ENCODE results near the gene NUP88. TPM values are rescaled to one million over a fixed set of nuclear protein-coding genes. Genes with fewer than 3 reads are reported as not detected.

The NUP88 gene
- polyA plus RNA-seq (2013), result 66.9 TPM

- H3K4me1 ChIP-seq (ENCODE audit: control extremely low read depth in 1 of 4, control insufficient read depth in 4 of 4, insufficient read depth in 4 of 4, low read length in 3 of 4), result peaks cover 12 to 34% (median 20%) of the 10 kb centered on the region in 4 experiments
- H3K9me3 ChIP-seq (ENCODE audit: control extremely low read depth in 1 of 5, control insufficient read depth in 4 of 5, insufficient read depth in 2 of 5, low read depth in 1 of 5, low read length in 4 of 5), result no peaks in the 10 kb centered on the region
- peak within 1 kb of the TSS; percentile 89 to 96 for H3K27ac ChIP-seq (ENCODE audit: insufficient read depth in 1 of 2, low read depth in 1 of 2, low read length in 2 of 2, poor library complexity in 1 of 2, severe bottlenecking in 2 of 2)
- peak within 1 kb of the TSS; percentile 66 to 100 (median 98) for H3K4me3 ChIP-seq (ENCODE audit: control insufficient read depth in 1 of 7, extremely low read depth in 1 of 7, insufficient read depth in 4 of 7, low read depth in 2 of 7, low read length in 6 of 7)
- WGBS (ENCODE audit: insufficient coverage), result 0% methylated on average over 42 of the region's 49 CpGs
- no peaks in the 10 kb centered on the region for H3K27me3 ChIP-seq (replicated peaks in 2 of 5; ENCODE audit: control insufficient read depth in 4 of 5, insufficient read depth in 5 of 5, low read length in 4 of 5)
- peak; percentile 97 to 99 (median 99) for DNase-seq
- ChIA-PET POLR2A (interaction anchor here (1.8 kb wide), 1 partner anchor 20 kb away, joined by 13 read pairs; the partner anchor contains the start of gene C1QBP), CTCF (interaction anchor here (1.1 to 3.6 kb wide), 3 partner anchors 10 to 20 kb away, joined by 3 to 17 read pairs (median 5); partner anchors contain the start of gene C1QBP)
- H3K36me3 ChIP-seq (ENCODE audit: control insufficient read depth in 4 of 4, insufficient read depth in 4 of 4, low read length in 3 of 4), result peaks cover 11 to 57% (median 27%) of the 10 kb centered on the region in 4 experiments
Measured at GRCh38 chr17:5419356-5419958, at the start of gene NUP88. Gene NUP88 (minus strand): TSS chr17:5419662. CDS start chr17:5419650, 12 bp downstream.

GRCh38 chr17:5468075-5468473 lies 48.6 kb upstream of the NUP88 start:
- H3K4me1 ChIP-seq (ENCODE audit: control extremely low read depth in 1 of 4, control insufficient read depth in 4 of 4, insufficient read depth in 4 of 4, low read length in 3 of 4), result peaks cover 4 to 21% (median 16%) of the 10 kb centered on the region in 4 experiments
- CTCF ChIA-PET, result no interaction called here
- peak overlapping the region in 1 of 2 experiments; percentile 69 for H3K27ac ChIP-seq (ENCODE audit: insufficient read depth in 1 of 2, low read depth in 1 of 2, low read length in 2 of 2, poor library complexity in 1 of 2, severe bottlenecking in 2 of 2)
- peaks cover 0 to 13% (median 2%) of the 10 kb centered on the region in 4 experiments for H3K36me3 ChIP-seq (ENCODE audit: control insufficient read depth in 4 of 4, insufficient read depth in 4 of 4, low read length in 3 of 4)
- H3K9me3 ChIP-seq (ENCODE audit: control extremely low read depth in 1 of 5, control insufficient read depth in 4 of 5, insufficient read depth in 2 of 5, low read depth in 1 of 5, low read length in 4 of 5), result no peaks in the 10 kb centered on the region
- no peak for DNase-seq
- H3K27me3 ChIP-seq (replicated peaks in 2 of 5; ENCODE audit: control insufficient read depth in 4 of 5, insufficient read depth in 5 of 5, low read length in 4 of 5), result no peaks in the 10 kb centered on the region
- POLR2A ChIA-PET, result interaction anchor here (1.5 kb wide), 1 partner anchor 17 kb away, joined by 9 read pairs; the partner anchor contains the start of genes DERL2 and MIS12
- H3K4me3 ChIP-seq (ENCODE audit: control insufficient read depth in 1 of 7, extremely low read depth in 1 of 7, insufficient read depth in 4 of 7, low read depth in 2 of 7, low read length in 6 of 7), result peak overlapping the region; percentile 82 to 96 (median 86)
- under 1% methylated on average over 17 of the region's 17 CpGs for WGBS (ENCODE audit: insufficient coverage)

GRCh38 chr17:5467416-5467815 lies 48.0 kb upstream of the NUP88 start:
- POLR2A ChIA-PET, result no interaction called here

GRCh38 chr17:5466295-5466694 lies 46.8 kb upstream of the NUP88 start:
- POLR2A ChIA-PET, result interaction anchor here (0.6 kb wide), 1 partner anchor 185 kb away, joined by 4 read pairs; no protein-coding TSS in a partner anchor
- Histone ChIP-seq H3K36me3 (ENCODE audit: control insufficient read depth in 4 of 4, insufficient read depth in 4 of 4, low read length in 3 of 4) (peaks cover 3 to 11% (median 6%) of the 10 kb centered on the region in 4 experiments), H3K27ac (ENCODE audit: insufficient read depth in 1 of 2, low read depth in 1 of 2, low read length in 2 of 2, poor library complexity in 1 of 2, severe bottlenecking in 2 of 2) (no peak overlapping the region), H3K27me3 (replicated peaks in 2 of 5; ENCODE audit: control insufficient read depth in 4 of 5, insufficient read depth in 5 of 5, low read length in 4 of 5) (no peaks in the 10 kb centered on the region), H3K9me3 (ENCODE audit: control extremely low read depth in 1 of 5, control insufficient read depth in 4 of 5, insufficient read depth in 2 of 5, low read depth in 1 of 5, low read length in 4 of 5) (no peaks in the 10 kb centered on the region), H3K4me3 (ENCODE audit: control insufficient read depth in 1 of 7, extremely low read depth in 1 of 7, insufficient read depth in 4 of 7, low read depth in 2 of 7, low read length in 6 of 7) (no peak overlapping the region), H3K4me1 (ENCODE audit: control extremely low read depth in 1 of 4, control insufficient read depth in 4 of 4, insufficient read depth in 4 of 4, low read length in 3 of 4) (peaks cover 4 to 21% (median 16%) of the 10 kb centered on the region in 4 experiments)
- no peak for DNase-seq
- 100% methylated on average over 1 of the region's 4 CpGs for WGBS (ENCODE audit: insufficient coverage)
- CTCF ChIA-PET, result no interaction called here

More at GRCh38 chr17:5467416-5467815, 48.0 kb upstream of the NUP88 start:
- H3K4me3 ChIP-seq (ENCODE audit: control insufficient read depth in 1 of 7, extremely low read depth in 1 of 7, insufficient read depth in 4 of 7, low read depth in 2 of 7, low read length in 6 of 7), result peak overlapping the region in 6 of 7 experiments; percentile 82 to 96 (median 89)
- H3K9me3 ChIP-seq (ENCODE audit: control extremely low read depth in 1 of 5, control insufficient read depth in 4 of 5, insufficient read depth in 2 of 5, low read depth in 1 of 5, low read length in 4 of 5), result no peaks in the 10 kb centered on the region
- DNase-seq, result no peak
- peak overlapping the region in 1 of 2 experiments; percentile 69 for H3K27ac ChIP-seq (ENCODE audit: insufficient read depth in 1 of 2, low read depth in 1 of 2, low read length in 2 of 2, poor library complexity in 1 of 2, severe bottlenecking in 2 of 2)
- CTCF ChIA-PET, result no interaction called here
- peaks cover 4 to 21% (median 16%) of the 10 kb centered on the region in 4 experiments for H3K4me1 ChIP-seq (ENCODE audit: control extremely low read depth in 1 of 4, control insufficient read depth in 4 of 4, insufficient read depth in 4 of 4, low read length in 3 of 4)
- peaks cover 1 to 11% (median 2%) of the 10 kb centered on the region in 4 experiments for H3K36me3 ChIP-seq (ENCODE audit: control insufficient read depth in 4 of 4, insufficient read depth in 4 of 4, low read length in 3 of 4)
- 22% methylated on average over 6 of the region's 8 CpGs for WGBS (ENCODE audit: insufficient coverage)
- H3K27me3 ChIP-seq (replicated peaks in 2 of 5; ENCODE audit: control insufficient read depth in 4 of 5, insufficient read depth in 5 of 5, low read length in 4 of 5), result no peaks in the 10 kb centered on the region

- peaks cover 4 to 21% (median 16%) of the 10 kb centered on the region in 4 experiments for H3K4me1 ChIP-seq (ENCODE audit: control extremely low read depth in 1 of 4, control insufficient read depth in 4 of 4, insufficient read depth in 4 of 4, low read length in 3 of 4)
- POLR2A ChIA-PET, result no interaction called here
- CTCF ChIA-PET, result no interaction called here
- DNase-seq, result no peak
- H3K36me3 ChIP-seq (ENCODE audit: control insufficient read depth in 4 of 4, insufficient read depth in 4 of 4, low read length in 3 of 4), result peaks cover 7 to 17% (median 16%) of the 10 kb centered on the region in 4 experiments
- no peak overlapping the region for H3K4me3 ChIP-seq (ENCODE audit: control insufficient read depth in 1 of 7, extremely low read depth in 1 of 7, insufficient read depth in 4 of 7, low read depth in 2 of 7, low read length in 6 of 7)
- H3K27ac ChIP-seq (ENCODE audit: insufficient read depth in 1 of 2, low read depth in 1 of 2, low read length in 2 of 2, poor library complexity in 1 of 2, severe bottlenecking in 2 of 2), result no peak overlapping the region
- H3K9me3 ChIP-seq (ENCODE audit: control extremely low read depth in 1 of 5, control insufficient read depth in 4 of 5, insufficient read depth in 2 of 5, low read depth in 1 of 5, low read length in 4 of 5), result no peaks in the 10 kb centered on the region
- WGBS (ENCODE audit: insufficient coverage), result 95% methylated on average over 9 of the region's 10 CpGs
- H3K27me3 ChIP-seq (replicated peaks in 2 of 5; ENCODE audit: control insufficient read depth in 4 of 5, insufficient read depth in 5 of 5, low read length in 4 of 5), result no peaks in the 10 kb centered on the region
Measured at GRCh38 chr17:5464717-5465507, 45.5 kb upstream of the NUP88 start.

- Histone ChIP-seq H3K4me1 (ENCODE audit: control extremely low read depth in 1 of 4, control insufficient read depth in 4 of 4, insufficient read depth in 4 of 4, low read length in 3 of 4) (no peaks in the 10 kb centered on the region), H3K27ac (ENCODE audit: insufficient read depth in 1 of 2, low read depth in 1 of 2, low read length in 2 of 2, poor library complexity in 1 of 2, severe bottlenecking in 2 of 2) (no peak overlapping the region), H3K27me3 (replicated peaks in 2 of 5; ENCODE audit: control insufficient read depth in 4 of 5, insufficient read depth in 5 of 5, low read length in 4 of 5) (no peaks in the 10 kb centered on the region), H3K4me3 (ENCODE audit: control insufficient read depth in 1 of 7, extremely low read depth in 1 of 7, insufficient read depth in 4 of 7, low read depth in 2 of 7, low read length in 6 of 7) (no peak overlapping the region), H3K9me3 (ENCODE audit: control extremely low read depth in 1 of 5, control insufficient read depth in 4 of 5, insufficient read depth in 2 of 5, low read depth in 1 of 5, low read length in 4 of 5) (no peaks in the 10 kb centered on the region), H3K36me3 (ENCODE audit: control insufficient read depth in 4 of 4, insufficient read depth in 4 of 4, low read length in 3 of 4) (peaks cover 21 to 77% (median 62%) of the 10 kb centered on the region in 4 experiments)
- ChIA-PET CTCF (no interaction called here), POLR2A (no interaction called here)
- no peak for DNase-seq
- WGBS (ENCODE audit: insufficient coverage), result 100% methylated on average over 4 of the region's 8 CpGs
Measured at GRCh38 chr17:5446786-5447185, 27.3 kb upstream of the NUP88 start.
